ENCODE measurements around the gene KRTAP9-1. TPM values are rescaled to one million over a fixed set of nuclear protein-coding genes. Genes with fewer than 3 reads are reported as not detected.
"Not testable (repeated sequence)": the region's sequence is repeated elsewhere in the genome, so short reads cannot be mapped to it uniquely, and the experiment has no call there.

The KRTAP9-1 gene
- not detected for total RNA-seq

GRCh38 chr17:41189837-41190318, at the start of gene KRTAP9-1:
KRTAP9-1 (plus strand) TSS chr17:41189887; CDS start chr17:41189887, 0 bp downstream.
- H3K36me3 ChIP-seq; H3K27ac ChIP-seq; H3K9me3 ChIP-seq; H3K4me1 ChIP-seq; DNase-seq; intact Hi-C loops (cut with DNase I); H3K4me3 ChIP-seq: not testable (repeated sequence)
- WGBS, 2 donors = 57% methylated on average over 1 of the region's 1 CpG; no CpG with 5 or more reads in 1 of the 2 donors
- peaks cover 0 to 29% (median 0%) of the 10 kb centered on the region in 4 donors for H3K27me3 ChIP-seq

GRCh38 chr17:41140360-41141131, 49.1 kb upstream of the KRTAP9-1 start, which contains the start of gene KRTAP4-6:
KRTAP4-6 (minus strand) TSS chr17:41140544; CDS start chr17:41140487, 57 bp downstream.
- Histone ChIP-seq H3K4me1 (no peaks in the 10 kb centered on the region), H3K27ac (no peak within 1 kb of the TSS), H3K36me3 (no peaks in the 10 kb centered on the region), H3K9me3 (peaks cover 0 to 27% (median 18%) of the 10 kb centered on the region in 3 donors), H3K4me3 (no peak within 1 kb of the TSS), H3K27me3 (peaks cover 0 to 9% (median 0%) of the 10 kb centered on the region in 4 donors)
- 70 to 75% methylated on average over 6 of the region's 6 CpGs for WGBS, 2 donors
- TF ChIP-seq POLR2A (IDR thresholded peaks at IDR 0.05) (no peak), CTCF (IDR thresholded peaks at IDR 0.05) (no peak)
- intact Hi-C loops (cut with DNase I) = no loop called here
- DNase-seq = no peak

- H3K27me3 ChIP-seq = peaks cover 0 to 9% (median 0%) of the 10 kb centered on the region in 4 donors
- TF ChIP-seq POLR2A (IDR thresholded peaks at IDR 0.05) (no peak), CTCF (IDR thresholded peaks at IDR 0.05) (no peak)
These were observed 48.3 kb upstream of the KRTAP9-1 start for GRCh38 chr17:41141361-41141760.

GRCh38 chr17:41144846-41145245, 44.8 kb upstream of the KRTAP9-1 start:
- TF ChIP-seq POLR2A (IDR thresholded peaks at IDR 0.05) = no peak
- no peak for TF ChIP-seq CTCF (IDR thresholded peaks at IDR 0.05)
- no peaks in the 10 kb centered on the region for H3K36me3 ChIP-seq
- intact Hi-C loops (cut with DNase I) = no loop called here
- no peaks in the 10 kb centered on the region for H3K4me1 ChIP-seq
- no peak overlapping the region for H3K27ac ChIP-seq
- peaks cover 0 to 25% (median 18%) of the 10 kb centered on the region in 3 donors for H3K9me3 ChIP-seq
- peaks cover 0 to 6% (median 0%) of the 10 kb centered on the region in 4 donors for H3K27me3 ChIP-seq
- DNase-seq = no peak
- H3K4me3 ChIP-seq = no peak overlapping the region
- WGBS, 2 donors = 82 to 84% methylated on average over 1 of the region's 1 CpG

More at GRCh38 chr17:41141361-41141760, 48.3 kb upstream of the KRTAP9-1 start:
- no peak for DNase-seq
- Histone ChIP-seq H3K4me1 (no peaks in the 10 kb centered on the region), H3K9me3 (peaks cover 0 to 27% (median 18%) of the 10 kb centered on the region in 3 donors), H3K36me3 (no peaks in the 10 kb centered on the region), H3K4me3 (no peak overlapping the region), H3K27ac (no peak overlapping the region)
- intact Hi-C loops (cut with DNase I) = no loop called here

- 83 to 91% methylated on average over 2 of the region's 2 CpGs for WGBS, 2 donors
- intact Hi-C loops (cut with DNase I) = no loop called here
- Histone ChIP-seq H3K36me3 (no peaks in the 10 kb centered on the region), H3K27ac (no peak overlapping the region), H3K4me3 (no peak overlapping the region), H3K9me3 (peaks cover 0 to 21% (median 17%) of the 10 kb centered on the region in 3 donors), H3K27me3 (peaks cover 0 to 1% (median 0%) of the 10 kb centered on the region in 4 donors), H3K4me1 (no peaks in the 10 kb centered on the region)
- DNase-seq = no peak
- no peak for TF ChIP-seq CTCF (IDR thresholded peaks at IDR 0.05)
- TF ChIP-seq POLR2A (IDR thresholded peaks at IDR 0.05) = no peak
These were observed 44.4 kb upstream of the KRTAP9-1 start for GRCh38 chr17:41145261-41145660.
